ENCODE data around the gene UBR4.

The UBR4 gene

GRCh38 chr1:19199329-19199968 lies 10.6 kb downstream of the UBR4 start:
- Histone ChIP-seq H3K4me2 (ENCODE audit: insufficient read depth, low read length) (no peak overlapping the region), H3K79me2 (ENCODE audit: insufficient read depth, low read length) (peaks cover 53% of the 10 kb centered on the region), H3K27me3 (ENCODE audit: insufficient read depth, low read length, poor library complexity) (no peaks in the 10 kb centered on the region), H2AFZ (ENCODE audit: low read depth, low read length) (no peak overlapping the region), H3K9me3 (ENCODE audit: insufficient read depth, low read length, severe bottlenecking) (no peaks in the 10 kb centered on the region), H4K20me1 (ENCODE audit: insufficient read depth, low read length) (peaks cover 30% of the 10 kb centered on the region; the same call in 1 of the 2 replicates), H3K4me3 (ENCODE audit: low read depth in 1 of 2, low read length in 2 of 2) (no peak overlapping the region), H3K4me1 (ENCODE audit: insufficient read depth, low read length) (peaks cover under 1% of the 10 kb centered on the region; the same call in 1 of the 2 replicates), H3K27ac (ENCODE audit: low read length) (no peak overlapping the region), H3K9ac (ENCODE audit: low read depth, low read length) (no peak overlapping the region), H3K36me3 (ENCODE audit: insufficient read depth, low read length) (peaks cover 66% of the 10 kb centered on the region)
- no peak for TF ChIP-seq EZH2 (IDR thresholded peaks at IDR 0.05; ENCODE audit: borderline replicate concordance, low read depth, low read length, severe bottlenecking)
- TF ChIP-seq, protein P1, sequence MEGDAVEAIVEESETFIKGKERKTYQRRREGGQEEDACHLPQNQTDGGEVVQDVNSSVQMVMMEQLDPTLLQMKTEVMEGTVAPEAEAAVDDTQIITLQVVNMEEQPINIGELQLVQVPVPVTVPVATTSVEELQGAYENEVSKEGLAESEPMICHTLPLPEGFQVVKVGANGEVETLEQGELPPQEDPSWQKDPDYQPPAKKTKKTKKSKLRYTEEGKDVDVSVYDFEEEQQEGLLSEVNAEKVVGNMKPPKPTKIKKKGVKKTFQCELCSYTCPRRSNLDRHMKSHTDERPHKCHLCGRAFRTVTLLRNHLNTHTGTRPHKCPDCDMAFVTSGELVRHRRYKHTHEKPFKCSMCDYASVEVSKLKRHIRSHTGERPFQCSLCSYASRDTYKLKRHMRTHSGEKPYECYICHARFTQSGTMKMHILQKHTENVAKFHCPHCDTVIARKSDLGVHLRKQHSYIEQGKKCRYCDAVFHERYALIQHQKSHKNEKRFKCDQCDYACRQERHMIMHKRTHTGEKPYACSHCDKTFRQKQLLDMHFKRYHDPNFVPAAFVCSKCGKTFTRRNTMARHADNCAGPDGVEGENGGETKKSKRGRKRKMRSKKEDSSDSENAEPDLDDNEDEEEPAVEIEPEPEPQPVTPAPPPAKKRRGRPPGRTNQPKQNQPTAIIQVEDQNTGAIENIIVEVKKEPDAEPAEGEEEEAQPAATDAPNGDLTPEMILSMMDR (IDR thresholded peaks at IDR 0.05; ENCODE audit: borderline replicate concordance, extremely low read depth, low read length, poor library complexity, severe bottlenecking), result no peak
- no peak for ATAC-seq (ENCODE audit: insufficient read depth, low read depth)
- no peak for DNase-seq

DNA sequence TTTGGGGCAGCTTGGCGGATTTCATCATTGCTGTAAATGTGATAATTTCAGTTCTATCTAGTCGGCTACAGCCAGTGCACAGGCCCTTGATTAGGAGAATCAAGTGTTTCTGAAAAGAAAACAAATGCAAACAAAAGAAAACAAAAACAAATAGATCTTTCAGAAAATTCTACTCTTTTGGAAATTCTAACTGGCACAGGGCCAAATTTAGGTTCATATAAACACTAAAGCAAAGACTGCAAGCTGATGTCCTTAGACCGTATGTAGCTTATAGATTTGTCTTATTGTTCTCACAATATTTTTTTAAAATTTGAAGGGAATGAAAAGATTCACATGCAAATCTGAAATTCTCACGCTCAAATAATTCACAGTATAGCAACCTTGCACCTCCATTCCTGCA lies 11.2 kb downstream of the UBR4 start:
- Histone ChIP-seq H3K9me3 (ENCODE audit: insufficient read depth, low read length, severe bottlenecking) (no peaks in the 10 kb centered on the region), H3K79me2 (ENCODE audit: insufficient read depth, low read length) (peaks cover 47% of the 10 kb centered on the region), H3K27ac (ENCODE audit: low read length) (no peak overlapping the region), H3K4me2 (ENCODE audit: insufficient read depth, low read length) (no peak overlapping the region), H3K9ac (ENCODE audit: low read depth, low read length) (no peak overlapping the region), H4K20me1 (ENCODE audit: insufficient read depth, low read length) (peaks cover 26% of the 10 kb centered on the region; the same call in 1 of the 2 replicates), H3K27me3 (ENCODE audit: insufficient read depth, low read length, poor library complexity) (no peaks in the 10 kb centered on the region), H3K4me3 (ENCODE audit: low read depth in 1 of 2, low read length in 2 of 2) (no peak overlapping the region), H3K36me3 (ENCODE audit: insufficient read depth, low read length) (peaks cover 73% of the 10 kb centered on the region), H2AFZ (ENCODE audit: low read depth, low read length) (no peak overlapping the region), H3K4me1 (ENCODE audit: insufficient read depth, low read length) (no peaks in the 10 kb centered on the region)
- TF ChIP-seq, protein P1 (IDR thresholded peaks at IDR 0.05; ENCODE audit: borderline replicate concordance, extremely low read depth, low read length, poor library complexity, severe bottlenecking), result no peak
- TF ChIP-seq EZH2 (IDR thresholded peaks at IDR 0.05; ENCODE audit: borderline replicate concordance, low read depth, low read length, severe bottlenecking), result no peak
- no peak for ATAC-seq (ENCODE audit: insufficient read depth, low read depth)
- no peak for DNase-seq

GRCh38 chr1:19197845-19198244 lies 12.2 kb downstream of the UBR4 start:
- Histone ChIP-seq H3K36me3 (ENCODE audit: insufficient read depth, low read length) (peaks cover 82% of the 10 kb centered on the region), H3K4me1 (ENCODE audit: insufficient read depth, low read length) (no peaks in the 10 kb centered on the region), H3K27ac (ENCODE audit: low read length) (no peak overlapping the region), H3K9ac (ENCODE audit: low read depth, low read length) (no peak overlapping the region), H3K4me2 (ENCODE audit: insufficient read depth, low read length) (no peak overlapping the region), H3K27me3 (ENCODE audit: insufficient read depth, low read length, poor library complexity) (no peaks in the 10 kb centered on the region), H4K20me1 (ENCODE audit: insufficient read depth, low read length) (peaks cover 20% of the 10 kb centered on the region; the same call in 1 of the 2 replicates), H3K4me3 (ENCODE audit: low read depth in 1 of 2, low read length in 2 of 2) (no peak overlapping the region), H2AFZ (ENCODE audit: low read depth, low read length) (no peak overlapping the region), H3K9me3 (ENCODE audit: insufficient read depth, low read length, severe bottlenecking) (no peaks in the 10 kb centered on the region), H3K79me2 (ENCODE audit: insufficient read depth, low read length) (peaks cover 37% of the 10 kb centered on the region)
- ATAC-seq (ENCODE audit: insufficient read depth, low read depth), result no peak
- TF ChIP-seq, protein P1 (IDR thresholded peaks at IDR 0.05; ENCODE audit: borderline replicate concordance, extremely low read depth, low read length, poor library complexity, severe bottlenecking), result no peak
- no peak for TF ChIP-seq EZH2 (IDR thresholded peaks at IDR 0.05; ENCODE audit: borderline replicate concordance, low read depth, low read length, severe bottlenecking)
- no peak for DNase-seq
